HEK293 (cell line): ENCODE results near the gene RAB5IF.

Experiments
- CTCF ChIA-PET: fragments of 350-600 bp; formaldehyde crosslinking; extraction: SDS; loops from one replicate; lab custom pipeline; 2021; ENCODE audit warnings: antibody characterized with exemption; lab: Yijun Ruan, JAX
- POLR2A ChIA-PET: fragments of 300-600 bp; formaldehyde crosslinking; extraction: SDS; loops from one replicate; lab custom pipeline; 2020; ENCODE audit warnings: antibody characterized with exemption, inconsistent platforms; lab: Yijun Ruan, JAX
- H3K27ac ChIP-seq: fragments of 200-500 bp; sonication (Bioruptor generic); 2 replicates; pipeline ENCODE4 v1.5.1; 2014; ENCODE audit warnings: low read depth, low read length, control low read depth, inconsistent platforms; ENCODE audit errors: extremely low read depth
- H3K36me3 ChIP-seq, 2 experiments: fragments of 200-500 bp in 1 of 2; sonication (Bioruptor generic) in 1 of 2; 1 replicate in 1 of 2; 2 replicates in 1 of 2; pipeline ENCODE4 v1.5.1; 2014 to 2017; ENCODE audit warnings: inconsistent platforms in 2 of 2, low read length in 2 of 2; ENCODE audit not compliant: control insufficient read depth in 2 of 2, insufficient read depth in 1 of 2
- H3K4me1 ChIP-seq: fragments of 200-500 bp; sonication (Bioruptor generic); 2 replicates; pipeline ENCODE4 v1.5.1; 2014; ENCODE audit warnings: mild to moderate bottlenecking, low read length, inconsistent platforms; ENCODE audit not compliant: control insufficient read depth, insufficient read depth
- H3K4me3 ChIP-seq: 2 replicates; pipeline ENCODE4 v1.5.1; 2011; ENCODE audit warnings: low read depth, mild to moderate bottlenecking, control low read depth, low read length, moderate library complexity
- H3K9me3 ChIP-seq: fragments of 200-500 bp; sonication (Bioruptor generic); 2 replicates; pipeline ENCODE4 v1.5.1; 2014; ENCODE audit warnings: low read depth, low read length, inconsistent platforms; ENCODE audit not compliant: control insufficient read depth, insufficient read depth
- IKZF3 ChIP-seq: fragments of 450-650 bp; IDR thresholded peaks from 2 replicates; pipeline ENCODE4 v1.5.0; 2018; ENCODE audit warnings: missing biosample characterization, mild to moderate bottlenecking, missing genetic modification characterization, moderate library complexity
- SCRT2 ChIP-seq: fragments of 450-650 bp; formaldehyde crosslinking; IDR thresholded peaks from 2 replicates; pipeline ENCODE4 v1.5.1; 2016; ENCODE audit warnings: missing biosample characterization, missing genetic modification characterization
- ZBTB48 ChIP-seq: fragments of 450-650 bp; formaldehyde crosslinking; IDR thresholded peaks from 2 replicates; pipeline ENCODE4 v1.5.1; 2016; ENCODE audit warnings: missing biosample characterization, missing genetic modification characterization
- ZNF133 ChIP-seq: fragments of 450-650 bp; formaldehyde crosslinking; IDR thresholded peaks from 2 replicates; pipeline ENCODE4 v1.5.1; 2016; ENCODE audit warnings: missing biosample characterization, missing genetic modification characterization
- ZNF239 ChIP-seq: fragments of 450-650 bp; formaldehyde crosslinking; IDR thresholded peaks from 2 replicates; pipeline ENCODE4 v1.5.1; 2016; ENCODE audit warnings: missing biosample characterization, missing genetic modification characterization
- ZNF335 ChIP-seq: fragments of 450-650 bp; formaldehyde crosslinking; conservative IDR thresholded peaks from 2 replicates; pipeline ENCODE4 v1.5.1; 2016; ENCODE audit warnings: missing biosample characterization, missing genetic modification characterization
- ZNF354C ChIP-seq: fragments of 450-650 bp; formaldehyde crosslinking; IDR thresholded peaks from 2 replicates; pipeline ENCODE4 v1.5.1; 2016; ENCODE audit warnings: missing biosample characterization, missing genetic modification characterization, low read depth, borderline replicate concordance
- ZNF514 ChIP-seq: fragments of 450-650 bp; formaldehyde crosslinking; IDR thresholded peaks from 2 replicates; pipeline ENCODE4 v1.5.1; 2016; ENCODE audit warnings: missing biosample characterization, missing genetic modification characterization
- ZNF529 ChIP-seq: fragments of 450-650 bp; formaldehyde crosslinking; IDR thresholded peaks from 2 replicates; pipeline ENCODE4 v1.5.1; 2017; ENCODE audit warnings: missing genetic modification characterization, missing biosample characterization; ENCODE audit not compliant: insufficient replicate concordance
- ZNF596 ChIP-seq: fragments of 450-650 bp; IDR thresholded peaks from 2 replicates; pipeline ENCODE4 v1.5.0; 2018; ENCODE audit warnings: missing biosample characterization, mild to moderate bottlenecking, missing genetic modification characterization, moderate library complexity
- ZNF626 ChIP-seq: fragments of 450-650 bp; sonication (Bioruptor Pico); formaldehyde crosslinking; IDR thresholded peaks from 2 replicates; pipeline ENCODE4 v1.5.1; 2018; ENCODE audit warnings: missing biosample characterization, missing genetic modification characterization, inconsistent platforms
- ZSCAN16 ChIP-seq: fragments of 450-650 bp; formaldehyde crosslinking; IDR thresholded peaks from 2 replicates; pipeline ENCODE4 v1.5.1; 2016; ENCODE audit warnings: missing biosample characterization, missing genetic modification characterization
- TF ChIP-seq, protein P1 (sequence below): fragments of 450-650 bp; formaldehyde crosslinking; IDR thresholded peaks from 2 replicates; pipeline ENCODE4 v1.5.1; 2016; ENCODE audit warnings: missing biosample characterization, missing genetic modification characterization
- TF ChIP-seq, protein P2 (sequence below): fragments of 450-650 bp; formaldehyde crosslinking; IDR thresholded peaks from 2 replicates; pipeline ENCODE4 v1.5.1; 2017; ENCODE audit warnings: missing biosample characterization, mild to moderate bottlenecking, missing genetic modification characterization, moderate library complexity
- TF ChIP-seq, protein P3 (sequence below): fragments of 450-650 bp; formaldehyde crosslinking; IDR thresholded peaks from 2 replicates; pipeline ENCODE4 v1.5.1; 2017; ENCODE audit warnings: missing biosample characterization, missing genetic modification characterization
- TF ChIP-seq, protein P4 (sequence below): fragments of 450-650 bp; IDR thresholded peaks from 2 replicates; pipeline ENCODE4 v1.5.1; 2018; ENCODE audit warnings: missing biosample characterization, missing genetic modification characterization

RAB5IF gene

DNA sequence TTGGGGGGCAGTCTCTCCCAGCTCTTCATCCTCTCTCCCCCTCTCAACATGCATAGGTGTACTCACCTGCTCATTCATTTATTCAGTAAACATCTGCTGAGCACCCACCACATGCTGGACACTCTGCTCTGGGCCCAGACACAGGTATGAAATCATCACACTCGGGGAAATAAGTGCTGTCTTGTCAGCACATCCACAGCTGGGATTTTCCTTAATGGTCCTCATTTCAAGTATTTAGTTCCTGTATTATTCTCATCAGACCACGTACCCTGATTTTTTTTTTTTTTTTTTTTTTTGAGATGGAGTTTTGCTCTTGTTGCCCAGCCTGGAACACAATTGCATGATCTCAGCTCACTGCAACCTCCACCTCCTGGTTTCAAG, 19.4 kb downstream of the RAB5IF start:
- no peaks in the 10 kb centered on the region; a peak in 1 of 3 replicates for H3K36me3 ChIP-seq
- H3K9me3 ChIP-seq: no peaks in the 10 kb centered on the region
- ChIA-PET CTCF (interaction anchor here (1.1 to 2.4 kb wide), 2 partner anchors 10 to 13 kb away, joined by 3 to 11 read pairs; no protein-coding TSS in a partner anchor), POLR2A (interaction anchor here (0.7 kb wide), 1 partner anchor 11 kb away, joined by 3 read pairs; no protein-coding TSS in a partner anchor)
- TF ChIP-seq, protein P1, sequence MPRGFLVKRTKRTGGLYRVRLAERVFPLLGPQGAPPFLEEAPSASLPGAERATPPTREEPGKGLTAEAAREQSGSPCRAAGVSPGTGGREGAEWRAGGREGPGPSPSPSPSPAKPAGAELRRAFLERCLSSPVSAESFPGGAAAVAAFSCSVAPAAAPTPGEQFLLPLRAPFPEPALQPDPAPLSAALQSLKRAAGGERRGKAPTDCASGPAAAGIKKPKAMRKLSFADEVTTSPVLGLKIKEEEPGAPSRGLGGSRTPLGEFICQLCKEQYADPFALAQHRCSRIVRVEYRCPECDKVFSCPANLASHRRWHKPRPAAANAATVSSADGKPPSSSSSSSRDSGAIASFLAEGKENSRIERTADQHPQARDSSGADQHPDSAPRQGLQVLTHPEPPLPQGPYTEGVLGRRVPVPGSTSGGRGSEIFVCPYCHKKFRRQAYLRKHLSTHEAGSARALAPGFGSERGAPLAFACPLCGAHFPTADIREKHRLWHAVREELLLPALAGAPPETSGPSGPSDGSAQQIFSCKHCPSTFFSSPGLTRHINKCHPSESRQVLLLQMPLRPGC (tag by site-specific recombination): no peak
- no peak for TF ChIP-seq ZNF133 (tag by site-specific recombination)
- TF ChIP-seq ZNF514 (tag by site-specific recombination): no peak
- TF ChIP-seq, protein P2, sequence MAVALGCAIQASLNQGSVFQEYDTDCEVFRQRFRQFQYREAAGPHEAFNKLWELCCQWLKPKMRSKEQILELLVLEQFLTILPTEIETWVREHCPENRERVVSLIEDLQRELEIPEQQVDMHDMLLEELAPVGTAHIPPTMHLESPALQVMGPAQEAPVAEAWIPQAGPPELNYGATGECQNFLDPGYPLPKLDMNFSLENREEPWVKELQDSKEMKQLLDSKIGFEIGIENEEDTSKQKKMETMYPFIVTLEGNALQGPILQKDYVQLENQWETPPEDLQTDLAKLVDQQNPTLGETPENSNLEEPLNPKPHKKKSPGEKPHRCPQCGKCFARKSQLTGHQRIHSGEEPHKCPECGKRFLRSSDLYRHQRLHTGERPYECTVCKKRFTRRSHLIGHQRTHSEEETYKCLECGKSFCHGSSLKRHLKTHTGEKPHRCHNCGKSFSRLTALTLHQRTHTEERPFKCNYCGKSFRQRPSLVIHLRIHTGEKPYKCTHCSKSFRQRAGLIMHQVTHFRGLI: no peak
- no peak for TF ChIP-seq ZNF596
- no peak for TF ChIP-seq ZNF239 (tag by site-specific recombination)
- TF ChIP-seq ZNF354C: no peak
- no peak for TF ChIP-seq ZNF335
- no peak for TF ChIP-seq IKZF3 (tag by site-specific recombination)
- no peak for TF ChIP-seq ZNF529 (tag by site-specific recombination)
- no peak for TF ChIP-seq ZBTB48 (tag by site-specific recombination)
- TF ChIP-seq, protein P3, sequence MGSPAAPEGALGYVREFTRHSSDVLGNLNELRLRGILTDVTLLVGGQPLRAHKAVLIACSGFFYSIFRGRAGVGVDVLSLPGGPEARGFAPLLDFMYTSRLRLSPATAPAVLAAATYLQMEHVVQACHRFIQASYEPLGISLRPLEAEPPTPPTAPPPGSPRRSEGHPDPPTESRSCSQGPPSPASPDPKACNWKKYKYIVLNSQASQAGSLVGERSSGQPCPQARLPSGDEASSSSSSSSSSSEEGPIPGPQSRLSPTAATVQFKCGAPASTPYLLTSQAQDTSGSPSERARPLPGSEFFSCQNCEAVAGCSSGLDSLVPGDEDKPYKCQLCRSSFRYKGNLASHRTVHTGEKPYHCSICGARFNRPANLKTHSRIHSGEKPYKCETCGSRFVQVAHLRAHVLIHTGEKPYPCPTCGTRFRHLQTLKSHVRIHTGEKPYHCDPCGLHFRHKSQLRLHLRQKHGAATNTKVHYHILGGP (tag by site-specific recombination): no peak
- TF ChIP-seq, protein P4, sequence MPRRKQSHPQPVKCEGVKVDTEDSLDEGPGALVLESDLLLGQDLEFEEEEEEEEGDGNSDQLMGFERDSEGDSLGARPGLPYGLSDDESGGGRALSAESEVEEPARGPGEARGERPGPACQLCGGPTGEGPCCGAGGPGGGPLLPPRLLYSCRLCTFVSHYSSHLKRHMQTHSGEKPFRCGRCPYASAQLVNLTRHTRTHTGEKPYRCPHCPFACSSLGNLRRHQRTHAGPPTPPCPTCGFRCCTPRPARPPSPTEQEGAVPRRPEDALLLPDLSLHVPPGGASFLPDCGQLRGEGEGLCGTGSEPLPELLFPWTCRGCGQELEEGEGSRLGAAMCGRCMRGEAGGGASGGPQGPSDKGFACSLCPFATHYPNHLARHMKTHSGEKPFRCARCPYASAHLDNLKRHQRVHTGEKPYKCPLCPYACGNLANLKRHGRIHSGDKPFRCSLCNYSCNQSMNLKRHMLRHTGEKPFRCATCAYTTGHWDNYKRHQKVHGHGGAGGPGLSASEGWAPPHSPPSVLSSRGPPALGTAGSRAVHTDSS (tag by site-specific recombination): no peak
- no peaks in the 10 kb centered on the region for H3K4me1 ChIP-seq
- no peak overlapping the region for H3K4me3 ChIP-seq
- no peak overlapping the region for H3K27ac ChIP-seq

DNA sequence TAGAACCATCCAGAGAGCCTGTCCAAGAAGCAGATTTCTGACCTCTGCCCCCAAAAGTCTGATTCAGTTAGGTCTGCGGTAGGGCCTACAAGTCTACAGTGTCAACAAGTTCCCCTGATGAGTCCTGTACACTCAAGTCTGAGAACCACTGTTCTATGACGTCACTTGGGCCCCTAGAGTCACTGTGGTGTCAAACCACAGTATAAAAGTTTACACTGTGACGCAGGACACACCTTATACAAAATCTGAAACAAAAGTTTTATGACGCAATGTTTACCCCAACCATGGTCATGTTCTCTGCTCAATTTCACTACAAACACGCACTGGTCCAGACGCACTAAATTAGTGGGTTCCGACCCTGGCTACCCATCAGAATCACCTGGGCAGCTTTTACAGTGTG, 22.5 kb downstream of the RAB5IF start:
- H3K4me3 ChIP-seq: no peak overlapping the region
- H3K4me1 ChIP-seq: no peaks in the 10 kb centered on the region
- no peaks in the 10 kb centered on the region; a peak in 1 of 3 replicates for H3K36me3 ChIP-seq
- no peak overlapping the region for H3K27ac ChIP-seq
- no peaks in the 10 kb centered on the region for H3K9me3 ChIP-seq
- TF ChIP-seq SCRT2 (tag by site-specific recombination): peak; percentile 43; the same call in 1 of the 2 replicates
- no peak for TF ChIP-seq ZNF626
- no peak for TF ChIP-seq ZSCAN16
- ChIA-PET CTCF (interaction anchor here (0.5 kb wide), 1 partner anchor 328 kb away, joined by 4 read pairs; no protein-coding TSS in a partner anchor), POLR2A (interaction anchor here (0.7 kb wide), 1 partner anchor 467 kb away, joined by 3 read pairs; no protein-coding TSS in a partner anchor)
